HepG2 (cell line): ENCODE data around the gene GALNT1.

Source experiments
- CTCF ChIP-seq: sonication (generic); formaldehyde crosslinking; IDR thresholded peaks from 2 replicates; pipeline ENCODE4 v1.5.0; 2020; ENCODE audit warnings: mild to moderate bottlenecking, missing genetic modification reagents, moderate library complexity
- EEA1 ChIP-seq: sonication (generic); formaldehyde crosslinking; IDR thresholded peaks from 2 replicates; pipeline ENCODE4 v1.5.1; 2020; ENCODE audit warnings: mild to moderate bottlenecking, missing genetic modification reagents, borderline replicate concordance
- MAX ChIP-seq: IDR thresholded peaks from 2 replicates; pipeline ENCODE4 v1.6.1; 2012; ENCODE audit warnings: inconsistent platforms

- TF ChIP-seq CTCF (CRISPR knock-in tag) (no peak), EEA1 (no peak), MAX (no peak)
Observed at GRCh38 chr18:35691625-35692024, 110.1 kb downstream of the GALNT1 start.
